Stomach (tissue), 9 donors: ENCODE measurements around the gene CCDC63. TPM values are rescaled to one million over a fixed set of nuclear protein-coding genes. Genes with fewer than 3 reads are reported as not detected.

ENCODE experiments used
- DNase-seq, 2 donors: peaks; one replicate each; pipeline versions ENCODE4 v3.0.0 to v3.0.0-alpha.2; 2013 to 2019
- H3K27ac ChIP-seq, 5 donors: fragments of 200-600 bp in 4 of 5; sonication (generic) in 4 of 5; one replicate each; pipeline ENCODE4 v1.5.1; 2013 to 2019; ENCODE audit warnings: mild to moderate bottlenecking in 1 of 5, moderate library complexity in 1 of 5
- H3K27me3 ChIP-seq, 3 donors: fragments of 200-600 bp; sonication (generic); one replicate each; pipeline ENCODE4 v1.5.1; 2017 to 2019; ENCODE audit warnings: mixed run types in 1 of 3
- H3K36me3 ChIP-seq, 4 donors: fragments of 200-600 bp; sonication (generic); 1 replicate in 3 of 4; 2 replicates in 1 of 4; pipeline ENCODE4 v1.5.1; 2016 to 2019
- H3K4me1 ChIP-seq, 4 donors: fragments of 200-600 bp; sonication (generic); one replicate each; pipeline ENCODE4 v1.5.1; 2016 to 2019
- H3K4me3 ChIP-seq, 4 donors: fragments of 200-600 bp; sonication (generic) in 3 of 4; one replicate each; pipeline ENCODE4 v1.5.1; 2016 to 2019; ENCODE audit warnings: mild to moderate bottlenecking in 1 of 4
- H3K9me3 ChIP-seq, 4 donors: fragments of 200-600 bp; sonication (generic); one replicate each; pipeline ENCODE4 v1.5.1; 2016 to 2019
- CTCF ChIP-seq, 7 experiments: fragments of 450-650 bp in 4 of 7; fragments of 200-600 bp in 3 of 7; sonication (generic) in 3 of 7; IDR thresholded peaks; one replicate each; pipeline ENCODE4 v1.5.1; 2016 to 2019; ENCODE audit warnings: antibody characterized with exemption in 7 of 7, control low read depth in 2 of 7, mild to moderate bottlenecking in 1 of 7
- EP300 ChIP-seq: sonication (generic); formaldehyde crosslinking; IDR thresholded peaks from one replicate; pipeline ENCODE4 v1.6.1; 2017; ENCODE audit warnings: antibody characterized with exemption
- POLR2A ChIP-seq, 4 donors: fragments of 450-650 bp; IDR thresholded peaks; one replicate each; pipeline ENCODE4 v1.6.1; 2016; ENCODE audit warnings: antibody characterized with exemption in 4 of 4, control low read depth in 2 of 4, mild to moderate bottlenecking in 1 of 4, moderate library complexity in 1 of 4
- POLR2AphosphoS5 ChIP-seq, 3 donors: sonication (generic); formaldehyde crosslinking; IDR thresholded peaks; one replicate each; pipeline ENCODE4 v1.6.1; 2016; ENCODE audit warnings: antibody characterized with exemption in 3 of 3
- WGBS, 5 donors: extraction: QIAGEN DNeasy Blood & Tissue Kit in 3 of 5; methylation state at CpG; one replicate each; pipeline versions ENCODE4 v1.1.5 to v1.1.7; 2013 to 2018; 5-methylcytosine and 5-hydroxymethylcytosine counted together
- intact Hi-C: fragments of 100-400 bp; cut with DNase I; formaldehyde crosslinking; loops from one replicate; pipeline ENCODE4 v1.15.1; 2023; ENCODE audit warnings: low total_unique reads
- polyA plus RNA-seq, 3 donors: library from polyadenylated mRNA; stranded (reverse); fragments of 200-250 nt; gene quantifications; one replicate each; pipeline ENCODE4 v1.2.3, GENCODE V29; 2013
- total RNA-seq, 5 donors: library from RNA; depleted of rRNA; stranded (reverse); fragments of >200 nt; gene quantifications; one replicate each; pipeline versions ENCODE4 v1.1.0 to v1.2.3, GENCODE V29; 2014 to 2016
- donor health status: healthy with polysubstance abuse.
- donor health status: Bipolar disorder and iron deficiency.
- donor health status: healthy.

The CCDC63 gene
- total and polyA plus RNA-seq, 8 donors, result not detected

GRCh38 chr12:110903511-110903910, 56.7 kb downstream of the CCDC63 start:
- peaks cover 0 to 14% (median 0%) of the 10 kb centered on the region in 3 donors for H3K27me3 ChIP-seq
- no peaks in the 10 kb centered on the region for H3K36me3 ChIP-seq
- TF ChIP-seq EP300, result no peak
- TF ChIP-seq CTCF (IDR thresholded peaks at IDR 0.05), result no peak
- TF ChIP-seq POLR2AphosphoS5 (IDR thresholded peaks at IDR 0.05), result no peak
- no peak for TF ChIP-seq POLR2A (IDR thresholded peaks at IDR 0.05)
- no peaks in the 10 kb centered on the region for H3K9me3 ChIP-seq
- intact Hi-C loops, result no loop called here
- no peak overlapping the region for H3K27ac ChIP-seq
- H3K4me1 ChIP-seq, result no peaks in the 10 kb centered on the region
- H3K4me3 ChIP-seq, result no peak overlapping the region
- DNase-seq, result no peak
- 92 to 98% (median 96%) methylated on average over 4 of the region's 4 CpGs for WGBS, 5 donors

GRCh38 chr12:110906083-110906482, 59.3 kb downstream of the CCDC63 start:
- no peak for DNase-seq
- Histone ChIP-seq H3K27me3 (peaks cover 0 to 18% (median 0%) of the 10 kb centered on the region in 3 donors), H3K4me3 (no peak overlapping the region), H3K4me1 (no peaks in the 10 kb centered on the region), H3K27ac (no peak overlapping the region), H3K9me3 (no peaks in the 10 kb centered on the region), H3K36me3 (no peaks in the 10 kb centered on the region)
- TF ChIP-seq CTCF (IDR thresholded peaks at IDR 0.05) (no peak), EP300 (no peak), POLR2AphosphoS5 (IDR thresholded peaks at IDR 0.05) (no peak), POLR2A (IDR thresholded peaks at IDR 0.05) (no peak)
- intact Hi-C loops, result no loop called here
- 45 to 47% (median 47%) methylated on average over 3 of the region's 3 CpGs for WGBS, 5 donors

GRCh38 chr12:110906516-110906915, 59.7 kb downstream of the CCDC63 start:
- no peaks in the 10 kb centered on the region for H3K36me3 ChIP-seq
- TF ChIP-seq EP300 (no peak), CTCF (IDR thresholded peaks at IDR 0.05) (no peak), POLR2A (IDR thresholded peaks at IDR 0.05) (no peak), POLR2AphosphoS5 (IDR thresholded peaks at IDR 0.05) (no peak)
- H3K27me3 ChIP-seq, result peaks cover 0 to 23% (median 0%) of the 10 kb centered on the region in 3 donors
- no peaks in the 10 kb centered on the region for H3K4me1 ChIP-seq
- H3K9me3 ChIP-seq, result no peaks in the 10 kb centered on the region
- no peak for DNase-seq
- intact Hi-C loops, result no loop called here
- 62 to 73% (median 73%) methylated on average over 5 of the region's 5 CpGs for WGBS, 5 donors
- no peak overlapping the region for H3K4me3 ChIP-seq
- no peak overlapping the region for H3K27ac ChIP-seq

GRCh38 chr12:110906985-110907384, 60.2 kb downstream of the CCDC63 start:
- Histone ChIP-seq H3K27me3 (peaks cover 0 to 23% (median 0%) of the 10 kb centered on the region in 3 donors), H3K9me3 (no peaks in the 10 kb centered on the region), H3K27ac (no peak overlapping the region), H3K4me3 (no peak overlapping the region), H3K36me3 (no peaks in the 10 kb centered on the region), H3K4me1 (no peaks in the 10 kb centered on the region)
- DNase-seq, result no peak
- TF ChIP-seq POLR2A (IDR thresholded peaks at IDR 0.05) (no peak), EP300 (no peak), POLR2AphosphoS5 (IDR thresholded peaks at IDR 0.05) (no peak), CTCF (IDR thresholded peaks at IDR 0.05) (no peak)
- 67 to 85% (median 82%) methylated on average over 4 of the region's 4 CpGs for WGBS, 5 donors
- intact Hi-C loops, result no loop called here
